HEK293 (cell line): ENCODE measurements around the gene SRRM1.
A peak's percentile ranks its signal among the peaks of the same experiment; 100 is the strongest.

Experiments used
- CTCF ChIP-seq: fragments of 450-650 bp; formaldehyde crosslinking; IDR thresholded peaks from 2 replicates; pipeline ENCODE4 v1.5.1; 2016; ENCODE audit warnings: missing biosample characterization, missing genetic modification characterization
- FEZF1 ChIP-seq: fragments of 450-650 bp; formaldehyde crosslinking; IDR thresholded peaks from 2 replicates; pipeline ENCODE4 v1.5.1; 2016; ENCODE audit warnings: missing biosample characterization, missing genetic modification characterization
- GLIS1 ChIP-seq: fragments of 450-650 bp; formaldehyde crosslinking; IDR thresholded peaks from 2 replicates; pipeline ENCODE4 v1.5.1; 2016; ENCODE audit warnings: missing biosample characterization, missing genetic modification characterization
- HOXD13 ChIP-seq: sonication (generic); formaldehyde crosslinking; IDR thresholded peaks from 2 replicates; pipeline ENCODE4 v1.8.0; 2022; ENCODE audit warnings: missing genetic modification reagents, borderline replicate concordance
- MEIS1 ChIP-seq: sonication (generic); formaldehyde crosslinking; IDR thresholded peaks from 2 replicates; pipeline ENCODE4 v1.8.1; 2022; ENCODE audit warnings: missing genetic modification reagents, mild to moderate bottlenecking, borderline replicate concordance
- PRDM10 ChIP-seq: fragments of 450-650 bp; formaldehyde crosslinking; IDR thresholded peaks from 2 replicates; pipeline ENCODE4 v1.5.1; 2016; ENCODE audit warnings: missing biosample characterization, missing genetic modification characterization
- SCRT1 ChIP-seq: fragments of 450-650 bp; formaldehyde crosslinking; IDR thresholded peaks from 2 replicates; pipeline ENCODE4 v1.5.1; 2016; ENCODE audit warnings: missing biosample characterization, missing genetic modification characterization, borderline replicate concordance
- SP2 ChIP-seq: fragments of 450-650 bp; formaldehyde crosslinking; IDR thresholded peaks from 2 replicates; pipeline ENCODE4 v1.5.1; 2016; ENCODE audit warnings: missing biosample characterization, missing genetic modification characterization
- YY1 ChIP-seq: fragments of 450-650 bp; formaldehyde crosslinking; IDR thresholded peaks from 2 replicates; pipeline ENCODE4 v1.5.1; 2018; ENCODE audit warnings: missing biosample characterization, missing genetic modification characterization
- ZFP3 ChIP-seq: fragments of 450-650 bp; formaldehyde crosslinking; IDR thresholded peaks from 2 replicates; pipeline ENCODE4 v1.5.1; 2016; ENCODE audit warnings: low read depth, missing biosample characterization, missing genetic modification characterization
- ZFP41 ChIP-seq: fragments of 450-650 bp; formaldehyde crosslinking; IDR thresholded peaks from 2 replicates; pipeline ENCODE4 v1.5.1; 2016; ENCODE audit warnings: missing biosample characterization, missing genetic modification characterization, borderline replicate concordance
- ZFP69B ChIP-seq: fragments of 450-650 bp; formaldehyde crosslinking; IDR thresholded peaks from 2 replicates; pipeline ENCODE4 v1.5.1; 2016; ENCODE audit warnings: missing biosample characterization, missing genetic modification characterization
- ZNF157 ChIP-seq: fragments of 450-650 bp; formaldehyde crosslinking; IDR thresholded peaks from 2 replicates; pipeline ENCODE4 v1.5.1; 2016; ENCODE audit warnings: missing biosample characterization, missing genetic modification characterization
- ZNF175 ChIP-seq: fragments of 450-650 bp; formaldehyde crosslinking; IDR thresholded peaks from 2 replicates; pipeline ENCODE4 v1.5.1; 2016; ENCODE audit warnings: missing biosample characterization, missing genetic modification characterization
- ZNF184 ChIP-seq: fragments of 450-650 bp; IDR thresholded peaks from 2 replicates; pipeline ENCODE4 v1.5.1; 2018; ENCODE audit warnings: missing biosample characterization, mild to moderate bottlenecking, missing genetic modification characterization
- ZNF211 ChIP-seq: fragments of 450-650 bp; formaldehyde crosslinking; IDR thresholded peaks from 2 replicates; pipeline ENCODE4 v1.5.1; 2016; ENCODE audit warnings: low read depth, missing biosample characterization, missing genetic modification characterization
- ZNF24 ChIP-seq: fragments of 450-650 bp; formaldehyde crosslinking; IDR thresholded peaks from 2 replicates; pipeline ENCODE4 v1.5.1; 2016; ENCODE audit warnings: missing biosample characterization, missing genetic modification characterization
- ZNF362 ChIP-seq: fragments of 450-650 bp; formaldehyde crosslinking; IDR thresholded peaks from 2 replicates; pipeline ENCODE4 v1.5.1; 2016; ENCODE audit warnings: missing biosample characterization, missing genetic modification characterization
- ZNF404 ChIP-seq: fragments of 450-650 bp; formaldehyde crosslinking; IDR thresholded peaks from 2 replicates; pipeline ENCODE4 v1.5.1; 2017; ENCODE audit warnings: missing biosample characterization, missing genetic modification characterization
- ZNF514 ChIP-seq: fragments of 450-650 bp; formaldehyde crosslinking; IDR thresholded peaks from 2 replicates; pipeline ENCODE4 v1.5.1; 2016; ENCODE audit warnings: missing biosample characterization, missing genetic modification characterization
- ZNF530 ChIP-seq: fragments of 450-650 bp; formaldehyde crosslinking; IDR thresholded peaks from 2 replicates; pipeline ENCODE4 v1.5.1; 2016; ENCODE audit warnings: low read depth, missing biosample characterization, missing genetic modification characterization
- ZNF549 ChIP-seq: fragments of 450-650 bp; IDR thresholded peaks from 2 replicates; pipeline ENCODE4 v1.5.1; 2018; ENCODE audit warnings: missing biosample characterization, missing genetic modification characterization, mild to moderate bottlenecking, inconsistent platforms, moderate library complexity
- ZNF624 ChIP-seq: fragments of 450-650 bp; formaldehyde crosslinking; IDR thresholded peaks from 2 replicates; pipeline ENCODE4 v1.5.1; 2017; ENCODE audit warnings: missing biosample characterization, missing genetic modification characterization
- ZNF660 ChIP-seq: fragments of 450-650 bp; IDR thresholded peaks from 2 replicates; pipeline ENCODE4 v1.5.1; 2018; ENCODE audit warnings: missing biosample characterization, mild to moderate bottlenecking, missing genetic modification characterization
- ZNF707 ChIP-seq: fragments of 450-650 bp; formaldehyde crosslinking; IDR thresholded peaks from 2 replicates; pipeline ENCODE4 v1.5.1; 2016; ENCODE audit warnings: missing biosample characterization, missing genetic modification characterization
- ZNF76 ChIP-seq: fragments of 450-650 bp; formaldehyde crosslinking; IDR thresholded peaks from 2 replicates; pipeline ENCODE4; 2016; ENCODE audit warnings: low read depth, missing biosample characterization, missing genetic modification characterization, borderline replicate concordance
- ZNF791 ChIP-seq: fragments of 450-650 bp; formaldehyde crosslinking; IDR thresholded peaks from 2 replicates; pipeline ENCODE4 v1.5.1; 2016; ENCODE audit warnings: missing biosample characterization, missing genetic modification characterization
- ZNF843 ChIP-seq: fragments of 450-650 bp; formaldehyde crosslinking; IDR thresholded peaks from 2 replicates; pipeline ENCODE4 v1.5.1; 2016; ENCODE audit warnings: missing biosample characterization, missing genetic modification characterization
- ZSCAN5A ChIP-seq: fragments of 450-650 bp; formaldehyde crosslinking; IDR thresholded peaks from 2 replicates; pipeline ENCODE4 v1.5.1; 2016; ENCODE audit warnings: missing biosample characterization, missing genetic modification characterization
- TF ChIP-seq, protein P1 (sequence below): fragments of 450-650 bp; formaldehyde crosslinking; IDR thresholded peaks from 2 replicates; pipeline ENCODE4 v1.5.1; 2016; ENCODE audit warnings: missing biosample characterization, missing genetic modification characterization

SRRM1 gene

DNA sequence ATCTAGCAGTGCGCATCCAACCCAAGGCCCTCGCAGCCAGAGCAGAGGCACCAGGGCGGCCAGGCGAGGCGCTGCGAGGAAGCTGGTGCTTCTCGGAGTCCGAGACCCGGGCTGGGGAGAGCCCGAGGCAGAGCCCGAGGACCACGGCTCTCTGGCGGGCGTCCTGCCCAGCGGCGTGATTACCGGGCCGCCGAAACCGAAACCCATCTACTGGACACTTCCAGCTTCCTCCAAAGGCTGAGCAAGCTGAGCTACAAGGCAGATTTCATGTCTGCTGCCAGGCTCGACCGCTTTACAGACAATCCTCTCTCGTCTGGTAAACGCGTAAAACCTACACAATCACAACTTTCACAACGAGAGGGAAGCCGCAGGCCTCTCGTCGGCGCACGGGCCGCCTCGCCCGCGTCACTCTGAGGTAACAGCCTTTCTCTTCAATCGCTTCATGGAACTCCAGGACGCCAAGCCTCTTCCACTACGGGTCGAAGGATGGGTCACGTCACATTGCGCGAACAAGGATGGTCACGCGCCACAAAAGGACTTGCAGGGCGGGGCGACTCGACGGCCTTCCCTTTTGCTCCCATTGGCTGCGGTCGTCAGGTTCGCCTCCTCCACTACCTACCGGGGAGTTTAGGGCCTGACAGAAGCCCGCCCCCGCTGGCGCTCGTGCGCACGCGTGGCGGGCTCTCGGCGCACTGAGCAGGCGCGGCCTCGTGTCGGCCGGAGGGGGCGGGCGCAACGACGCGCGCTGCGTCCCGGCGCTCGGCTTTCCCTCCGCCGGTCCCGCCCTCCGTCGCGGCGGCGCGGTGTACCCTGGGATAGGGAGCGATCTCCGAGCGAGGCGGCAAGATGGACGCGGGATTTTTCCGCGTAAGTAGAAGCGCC is at the start of gene SRRM1 (continued):
- TF ChIP-seq, protein P1, sequence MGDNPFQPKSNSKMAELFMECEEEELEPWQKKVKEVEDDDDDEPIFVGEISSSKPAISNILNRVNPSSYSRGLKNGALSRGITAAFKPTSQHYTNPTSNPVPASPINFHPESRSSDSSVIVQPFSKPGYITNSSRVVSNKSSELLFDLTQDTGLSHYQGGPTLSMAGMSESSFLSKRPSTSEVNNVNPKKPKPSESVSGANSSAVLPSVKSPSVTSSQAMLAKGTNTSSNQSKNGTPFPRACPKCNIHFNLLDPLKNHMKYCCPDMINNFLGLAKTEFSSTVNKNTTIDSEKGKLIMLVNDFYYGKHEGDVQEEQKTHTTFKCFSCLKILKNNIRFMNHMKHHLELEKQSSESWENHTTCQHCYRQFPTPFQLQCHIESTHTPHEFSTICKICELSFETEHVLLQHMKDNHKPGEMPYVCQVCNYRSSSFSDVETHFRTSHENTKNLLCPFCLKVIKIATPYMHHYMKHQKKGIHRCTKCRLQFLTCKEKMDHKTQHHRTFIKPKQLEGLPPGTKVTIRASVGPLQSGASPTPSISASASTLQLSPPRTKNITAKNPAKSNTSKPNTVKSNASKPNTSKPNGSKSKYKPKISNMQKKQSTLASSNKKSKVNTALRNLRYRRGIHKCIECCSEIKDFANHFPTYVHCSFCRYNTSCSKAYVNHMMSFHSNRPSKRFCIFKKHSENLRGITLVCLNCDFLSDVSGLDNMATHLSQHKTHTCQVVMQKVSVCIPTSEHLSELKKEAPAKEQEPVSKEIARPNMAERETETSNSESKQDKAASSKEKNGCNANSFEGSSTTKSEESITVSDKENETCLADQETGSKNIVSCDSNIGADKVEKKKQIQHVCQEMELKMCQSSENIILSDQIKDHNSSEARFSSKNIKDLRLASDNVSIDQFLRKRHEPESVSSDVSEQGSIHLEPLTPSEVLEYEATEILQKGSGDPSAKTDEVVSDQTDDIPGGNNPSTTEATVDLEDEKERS (tag by site-specific recombination) = no peak; the same call in 1 of the 2 replicates
- no peak for TF ChIP-seq ZNF624
- no peak for TF ChIP-seq YY1 (tag by site-specific recombination)
- TF ChIP-seq ZNF660 (tag by site-specific recombination) = peak; percentile 70; the same call in 1 of the 2 replicates
- no peak; the same call in 1 of the 2 replicates for TF ChIP-seq ZNF707
- TF ChIP-seq ZNF791 (tag by site-specific recombination) = no peak
- TF ChIP-seq ZNF404 (tag by site-specific recombination) = no peak
- TF ChIP-seq ZNF24 (tag by site-specific recombination) = peak; percentile 81
- no peak for TF ChIP-seq ZNF211
- TF ChIP-seq ZNF530 (tag by site-specific recombination) = no peak
- peak; percentile 58 for TF ChIP-seq CTCF (tag by site-specific recombination)
- TF ChIP-seq ZFP3 (tag by site-specific recombination) = no peak
- TF ChIP-seq ZNF514 (tag by site-specific recombination) = no peak
- TF ChIP-seq GLIS1 (tag by site-specific recombination) = peak; percentile 43; the same call in 1 of the 2 replicates
- TF ChIP-seq MEIS1 = no peak
- TF ChIP-seq ZNF549 = no peak
- peak; percentile 92 for TF ChIP-seq SP2 (tag by site-specific recombination)
- no peak for TF ChIP-seq ZNF157 (tag by site-specific recombination)
- TF ChIP-seq FEZF1 (tag by site-specific recombination) = no peak
- no peak for TF ChIP-seq SCRT1 (tag by site-specific recombination)
- TF ChIP-seq ZNF843 (tag by site-specific recombination) = peak; percentile 50
- no peak for TF ChIP-seq ZNF184
- peak; percentile 75; the same call in 1 of the 2 replicates for TF ChIP-seq ZSCAN5A
- peak; percentile 24; the same call in 1 of the 2 replicates for TF ChIP-seq PRDM10 (tag by site-specific recombination)
- TF ChIP-seq ZNF362 (tag by site-specific recombination) = no peak
- TF ChIP-seq ZFP41 (tag by site-specific recombination) = no peak
- TF ChIP-seq ZNF76 (tag by site-specific recombination) = peak; percentile 85
- TF ChIP-seq ZNF175 (tag by site-specific recombination) = no peak
- TF ChIP-seq HOXD13 (CRISPR knock-in tag) = no peak
- peak; percentile 76 for TF ChIP-seq ZFP69B (tag by site-specific recombination)
